ENCODE results near the gene DPYD. TPM values are rescaled to one million over a fixed set of nuclear protein-coding genes. Genes with fewer than 3 reads are reported as not detected.

DPYD gene
- total RNA-seq, 1 donor from 2014 or later: 9.2 TPM

DNA sequence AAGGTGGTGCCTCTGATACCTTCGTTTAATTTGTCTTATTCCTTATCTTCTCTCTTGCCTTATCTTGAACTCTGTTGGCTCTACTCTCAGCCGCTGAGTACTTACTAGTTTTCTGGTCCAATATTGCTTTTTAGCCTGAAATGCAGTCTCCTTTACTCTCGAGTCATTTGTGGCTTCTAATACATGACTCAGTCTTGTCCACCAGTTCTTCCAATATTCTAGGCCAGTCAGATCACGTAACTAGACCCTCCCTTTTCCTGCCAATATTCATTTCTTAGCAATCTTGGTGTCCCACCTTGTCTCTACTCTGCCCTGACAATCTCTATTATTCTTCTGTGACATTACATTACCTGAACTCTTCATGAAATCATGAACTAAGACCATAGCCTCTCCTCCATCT, 555.8 kb downstream of the DPYD start:
- H3K4me1 ChIP-seq: no peaks in the 10 kb centered on the region
- no peaks in the 10 kb centered on the region for H3K36me3 ChIP-seq
- no peak for DNase-seq
- TF ChIP-seq, protein P1, sequence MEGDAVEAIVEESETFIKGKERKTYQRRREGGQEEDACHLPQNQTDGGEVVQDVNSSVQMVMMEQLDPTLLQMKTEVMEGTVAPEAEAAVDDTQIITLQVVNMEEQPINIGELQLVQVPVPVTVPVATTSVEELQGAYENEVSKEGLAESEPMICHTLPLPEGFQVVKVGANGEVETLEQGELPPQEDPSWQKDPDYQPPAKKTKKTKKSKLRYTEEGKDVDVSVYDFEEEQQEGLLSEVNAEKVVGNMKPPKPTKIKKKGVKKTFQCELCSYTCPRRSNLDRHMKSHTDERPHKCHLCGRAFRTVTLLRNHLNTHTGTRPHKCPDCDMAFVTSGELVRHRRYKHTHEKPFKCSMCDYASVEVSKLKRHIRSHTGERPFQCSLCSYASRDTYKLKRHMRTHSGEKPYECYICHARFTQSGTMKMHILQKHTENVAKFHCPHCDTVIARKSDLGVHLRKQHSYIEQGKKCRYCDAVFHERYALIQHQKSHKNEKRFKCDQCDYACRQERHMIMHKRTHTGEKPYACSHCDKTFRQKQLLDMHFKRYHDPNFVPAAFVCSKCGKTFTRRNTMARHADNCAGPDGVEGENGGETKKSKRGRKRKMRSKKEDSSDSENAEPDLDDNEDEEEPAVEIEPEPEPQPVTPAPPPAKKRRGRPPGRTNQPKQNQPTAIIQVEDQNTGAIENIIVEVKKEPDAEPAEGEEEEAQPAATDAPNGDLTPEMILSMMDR (IDR thresholded peaks at IDR 0.05; ENCODE audit: borderline replicate concordance): no peak
- no peaks in the 10 kb centered on the region for H3K9me3 ChIP-seq (replicated peaks)
- H3K27me3 ChIP-seq (ENCODE audit: low read depth): no peaks in the 10 kb centered on the region
- no peak overlapping the region for H3K4me3 ChIP-seq
- intact Hi-C loops (cut with micrococcal nuclease): no loop called here
- no peak overlapping the region for H3K27ac ChIP-seq (replicated peaks)

DNA sequence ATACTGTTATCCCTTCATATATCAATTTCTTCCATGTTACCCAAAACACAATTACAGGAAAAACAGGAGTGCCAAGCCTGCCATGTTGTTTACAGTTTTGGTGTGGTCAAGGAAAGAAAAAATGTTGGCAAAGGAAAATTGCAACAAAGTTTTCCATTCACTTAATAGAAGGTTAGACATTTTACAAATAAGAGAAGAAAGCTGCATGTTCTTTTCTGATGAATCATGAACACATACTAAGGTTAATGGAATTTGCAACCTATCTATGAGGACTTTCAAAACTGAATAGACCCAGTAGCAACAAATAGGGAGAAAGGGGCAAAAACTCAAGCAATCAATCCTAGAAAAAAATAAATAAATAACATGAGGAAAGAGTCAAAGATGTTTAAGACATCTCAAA, 556.7 kb downstream of the DPYD start:
- Histone ChIP-seq H3K36me3 (peaks cover under 1% of the 10 kb centered on the region), H3K27ac (replicated peaks) (no peak overlapping the region), H3K9me3 (replicated peaks) (no peaks in the 10 kb centered on the region), H3K27me3 (ENCODE audit: low read depth) (no peaks in the 10 kb centered on the region), H3K4me3 (no peak overlapping the region), H3K4me1 (no peaks in the 10 kb centered on the region)
- intact Hi-C loops (cut with micrococcal nuclease): no loop called here
- TF ChIP-seq, protein P1 (IDR thresholded peaks at IDR 0.05; ENCODE audit: borderline replicate concordance): no peak
- DNase-seq: no peak

DNA sequence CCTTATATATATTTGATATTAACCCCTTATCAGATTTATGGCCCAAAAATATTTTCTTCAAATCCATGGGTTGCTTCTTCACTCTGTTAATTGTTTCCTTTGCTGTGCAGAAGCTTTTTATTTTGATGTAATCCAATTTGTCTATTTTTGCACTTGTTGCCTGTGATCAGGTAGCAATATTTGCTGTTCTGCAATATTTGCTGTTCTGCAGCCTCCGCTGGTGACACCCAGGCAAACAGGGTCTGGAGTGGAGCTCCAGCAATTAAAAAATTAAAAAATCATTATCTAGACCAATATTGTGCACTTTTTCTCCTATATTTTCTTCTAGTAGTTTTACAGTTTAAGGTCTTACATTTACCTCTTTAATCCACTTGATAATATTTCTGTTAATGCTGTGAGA, 564.5 kb downstream of the DPYD start:
- no peaks in the 10 kb centered on the region for H3K27me3 ChIP-seq (ENCODE audit: low read depth)
- TF ChIP-seq, protein P1 (IDR thresholded peaks at IDR 0.05; ENCODE audit: borderline replicate concordance): no peak

DNA sequence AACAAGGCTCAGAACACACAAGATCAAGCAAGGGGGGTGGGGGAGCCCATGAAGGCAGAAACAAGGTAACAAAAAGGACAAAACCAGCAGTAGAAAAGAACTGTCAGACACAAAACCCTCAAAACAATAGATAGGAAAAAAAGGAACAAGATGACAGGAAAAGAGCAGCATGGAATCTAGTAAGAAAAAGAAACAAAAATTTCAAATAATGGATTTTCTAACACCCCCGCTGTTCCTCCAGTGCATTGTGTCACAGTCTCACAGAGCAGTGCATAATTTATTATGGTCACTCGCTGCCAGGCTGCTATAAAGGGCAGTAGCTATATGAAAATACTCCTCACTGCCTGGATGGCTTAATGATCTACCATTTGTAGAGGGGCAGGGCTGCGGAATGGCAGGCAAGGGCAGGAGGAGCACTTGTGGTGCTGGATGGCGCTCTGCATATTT, 567.9 kb downstream of the DPYD start:
- intact Hi-C loops (cut with micrococcal nuclease): no loop called here
- no peak for DNase-seq
- Histone ChIP-seq H3K4me1 (peaks cover 26% of the 10 kb centered on the region), H3K36me3 (peaks cover 2% of the 10 kb centered on the region), H3K9me3 (replicated peaks) (peaks cover 6% of the 10 kb centered on the region), H3K27ac (replicated peaks) (no peak overlapping the region), H3K4me3 (no peak overlapping the region), H3K27me3 (ENCODE audit: low read depth) (no peaks in the 10 kb centered on the region)
- TF ChIP-seq, protein P1 (IDR thresholded peaks at IDR 0.05; ENCODE audit: borderline replicate concordance): no peak

More for the DNA sequence above, 564.5 kb downstream of the DPYD start:
- intact Hi-C loops (cut with micrococcal nuclease): no loop called here
- Histone ChIP-seq H3K9me3 (replicated peaks) (peaks cover 11% of the 10 kb centered on the region), H3K36me3 (peaks cover 13% of the 10 kb centered on the region), H3K27ac (replicated peaks) (no peak overlapping the region), H3K4me1 (peaks cover 9% of the 10 kb centered on the region), H3K4me3 (no peak overlapping the region)
- DNase-seq: no peak

DNA sequence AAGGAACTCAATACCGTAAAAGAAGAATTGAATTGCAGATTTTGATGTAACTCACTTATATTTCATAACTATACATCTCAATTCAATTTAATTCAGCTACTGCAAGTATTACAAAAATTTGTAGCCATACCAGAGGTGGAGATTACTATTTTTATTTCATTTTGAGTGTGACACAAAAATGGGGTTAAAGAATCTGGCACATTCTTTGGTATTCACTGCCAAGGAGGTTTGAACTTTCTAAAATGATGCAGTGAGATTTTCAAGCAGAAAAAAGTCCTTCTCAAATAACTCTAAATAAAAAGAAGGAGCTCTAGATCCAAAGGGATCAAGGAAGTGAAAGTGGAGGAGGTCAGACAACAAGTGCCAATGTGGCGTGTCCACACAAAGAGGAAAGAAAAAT, 569.0 kb downstream of the DPYD start:
- TF ChIP-seq, protein P1 (IDR thresholded peaks at IDR 0.05; ENCODE audit: borderline replicate concordance): no peak
- no peak overlapping the region for H3K27ac ChIP-seq (replicated peaks)
- H3K4me1 ChIP-seq: peaks cover 26% of the 10 kb centered on the region
- H3K36me3 ChIP-seq: no peaks in the 10 kb centered on the region
- intact Hi-C loops (cut with micrococcal nuclease): no loop called here
- H3K27me3 ChIP-seq (ENCODE audit: low read depth): no peaks in the 10 kb centered on the region
- no peak overlapping the region for H3K4me3 ChIP-seq
- no peaks in the 10 kb centered on the region for H3K9me3 ChIP-seq (replicated peaks)
- DNase-seq: no peak

DNA sequence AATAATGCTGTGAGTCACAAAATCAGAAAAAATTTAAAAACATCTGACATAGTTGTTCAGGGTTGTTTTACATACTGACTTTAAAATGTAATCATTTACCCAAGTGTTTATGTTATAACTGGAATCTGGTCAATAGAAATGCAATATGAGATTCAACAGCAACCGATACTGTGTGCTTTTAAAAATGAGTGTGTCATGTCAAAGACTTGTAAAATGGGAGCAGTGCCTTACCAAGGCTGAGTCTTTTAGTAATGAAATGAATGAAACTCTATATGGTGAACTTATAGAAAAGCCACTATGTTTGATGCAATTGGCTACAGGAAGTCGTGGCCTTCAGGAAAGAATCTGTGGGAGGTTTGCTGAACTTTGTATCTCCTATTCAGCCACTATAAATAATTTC, 570.2 kb downstream of the DPYD start:
- no peak for DNase-seq
- TF ChIP-seq, protein P1 (IDR thresholded peaks at IDR 0.05; ENCODE audit: borderline replicate concordance): no peak
- H3K27me3 ChIP-seq (ENCODE audit: low read depth): no peaks in the 10 kb centered on the region
- peaks cover 26% of the 10 kb centered on the region for H3K4me1 ChIP-seq
- intact Hi-C loops (cut with micrococcal nuclease): no loop called here
- H3K9me3 ChIP-seq (replicated peaks): no peaks in the 10 kb centered on the region
- no peak overlapping the region for H3K4me3 ChIP-seq
- no peaks in the 10 kb centered on the region for H3K36me3 ChIP-seq
- no peak overlapping the region for H3K27ac ChIP-seq (replicated peaks)
